GM13976 (cell line): ENCODE data around the gene FASN.

Experiments
- DNase-seq: peaks from one replicate; pipeline ENCODE4 v3.0.0; 2012; ENCODE audit warnings: low spot score
- CTCF ChIP-seq: IDR thresholded peaks from 2 replicates; pipeline ENCODE4 v1.5.1; 2012; ENCODE audit warnings: borderline replicate concordance, mild to moderate bottlenecking; ENCODE audit not compliant: insufficient read depth; ENCODE audit errors: extremely low read depth, missing control alignments, control extremely low read depth
- in situ Hi-C: fragments of 300-500 bp; cut with MboI; formaldehyde crosslinking; loops from one replicate; pipeline ENCODE4 v1.12.0; 2022; ENCODE audit warnings: low sequenced_read_pairs, mixed read lengths, inconsistent platforms; ENCODE audit not compliant: unreplicated experiment

The FASN gene

DNA sequence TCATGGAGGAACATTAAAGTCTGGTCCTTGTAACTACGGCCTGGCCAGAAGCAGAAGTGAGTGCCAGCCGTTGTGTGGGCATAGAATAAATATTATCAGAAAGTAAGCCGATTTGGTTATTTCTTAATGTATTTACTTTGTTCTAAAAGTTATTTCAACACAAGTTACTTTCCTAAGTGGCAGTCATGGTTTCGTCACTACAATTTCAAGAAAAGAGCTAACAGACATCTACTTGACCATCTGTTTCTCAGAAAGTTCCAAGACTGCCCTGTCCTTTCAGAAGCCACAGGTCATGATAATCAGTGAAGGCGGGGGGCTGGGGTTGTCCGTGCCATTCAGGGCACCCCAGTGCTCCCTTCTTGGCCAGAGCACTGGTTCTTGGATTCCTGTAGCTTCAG is 14.9 kb upstream of the FASN start:
- DNase-seq = no peak
- TF ChIP-seq CTCF = no peak
- in situ Hi-C loops = no loop called here

DNA sequence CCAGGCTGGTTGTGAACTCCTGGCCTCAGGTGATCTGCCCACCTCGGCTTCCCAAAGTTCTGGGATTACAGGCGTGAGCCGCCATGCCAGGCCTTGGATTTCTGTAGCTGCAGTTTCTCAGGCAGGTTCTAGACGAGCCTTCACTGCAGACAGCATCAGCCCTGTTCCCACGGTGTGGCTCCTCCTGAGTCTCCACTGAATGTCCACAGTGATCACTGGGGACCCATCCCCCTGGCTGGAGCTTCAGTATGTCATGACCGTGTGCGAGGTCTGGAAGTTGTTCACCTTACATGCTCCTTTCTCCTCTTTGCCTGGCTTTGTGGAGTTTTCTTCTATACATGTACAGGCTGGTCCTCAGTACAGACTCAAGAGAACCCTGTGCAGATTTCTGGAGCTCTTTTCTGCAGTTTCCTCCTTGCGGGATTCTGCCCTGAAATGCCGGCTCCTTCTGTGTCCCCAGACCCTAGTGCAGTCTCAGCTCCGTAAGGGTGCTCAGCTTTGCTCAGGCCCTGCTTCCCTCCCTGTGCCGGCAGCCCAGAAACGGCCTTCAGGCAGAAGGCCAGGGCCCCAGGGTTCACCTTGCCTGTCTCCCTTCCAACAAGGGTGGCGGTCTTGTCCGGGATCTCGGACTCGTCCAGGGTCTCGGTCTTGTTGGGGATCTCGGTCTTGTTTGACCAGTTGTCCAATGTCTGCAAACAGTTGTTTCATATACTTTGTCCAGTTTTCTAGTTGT is 14.3 kb upstream of the FASN start:
- no peak for DNase-seq
- in situ Hi-C loops = no loop called here
- TF ChIP-seq CTCF = no peak

DNA sequence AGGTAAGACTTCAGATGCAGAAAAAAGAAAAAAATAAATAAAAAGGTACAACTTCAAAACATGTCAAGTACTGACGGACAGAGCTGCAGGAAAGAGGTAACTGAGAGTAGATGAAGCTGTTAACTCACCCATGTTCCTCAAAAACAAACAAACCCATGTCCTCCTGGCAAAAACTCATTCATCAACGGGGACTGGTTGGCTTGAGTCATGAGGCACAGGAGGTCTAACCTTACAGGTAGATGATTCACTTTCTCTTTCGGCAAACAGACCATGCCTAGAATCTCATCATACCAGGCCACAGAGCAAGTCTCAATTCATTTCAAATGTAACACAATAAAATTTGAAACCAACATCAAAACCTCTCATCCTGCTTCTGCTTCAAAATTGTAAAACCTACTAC is 12.3 kb upstream of the FASN start:
- DNase-seq = no peak
- TF ChIP-seq CTCF = no peak

DNA sequence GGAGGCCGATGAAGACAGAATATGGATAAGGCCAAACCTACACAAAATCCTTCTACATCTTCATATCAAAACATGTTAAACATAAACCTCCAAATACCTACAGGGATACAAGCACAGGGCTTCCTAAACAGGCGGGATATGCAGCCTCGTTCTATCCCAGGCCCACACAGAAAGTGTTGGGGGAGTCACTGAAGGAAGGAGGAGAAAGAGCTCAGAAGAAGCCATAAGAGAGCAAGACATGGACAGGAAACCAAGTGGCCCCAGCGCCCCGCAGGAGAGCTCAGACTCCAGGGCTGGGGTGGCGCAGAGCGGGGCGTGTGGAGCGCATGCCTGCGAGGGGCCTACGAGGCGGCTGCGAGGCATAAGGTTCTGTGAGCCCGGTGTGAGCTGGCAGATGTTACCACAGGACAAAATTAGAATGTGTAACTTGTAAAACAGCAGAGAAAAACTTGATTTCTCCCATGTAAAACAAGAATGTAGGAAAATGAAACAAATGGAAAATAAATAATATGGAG is 11.0 kb upstream of the FASN start:
- TF ChIP-seq CTCF = no peak
- in situ Hi-C loops = no loop called here
- no peak for DNase-seq

More for the DNA sequence above, 12.3 kb upstream of the FASN start:
- in situ Hi-C loops = no loop called here

DNA sequence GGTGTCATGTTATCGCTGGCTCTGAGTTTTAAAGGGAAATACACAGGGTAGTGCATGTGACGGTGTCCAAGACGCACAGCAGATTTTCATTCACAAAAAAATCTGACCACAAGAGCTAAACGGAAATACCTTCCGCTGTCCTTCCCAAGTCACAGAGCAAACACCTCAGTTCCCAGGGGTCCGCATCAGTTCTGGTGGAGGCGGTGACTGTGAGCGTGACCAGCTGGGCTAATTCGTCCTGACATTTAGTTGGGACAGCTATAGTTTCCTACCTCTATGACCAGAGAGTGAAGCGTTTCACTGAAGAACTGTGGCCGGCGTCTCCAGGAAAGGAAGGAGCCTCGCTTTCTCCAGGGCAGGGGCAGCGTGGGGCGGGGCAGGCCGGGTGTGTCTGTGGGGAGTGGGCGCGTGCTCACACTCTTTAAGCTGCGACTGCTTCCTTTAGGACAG is 10.5 kb upstream of the FASN start:
- no peak for DNase-seq
- no peak for TF ChIP-seq CTCF
- in situ Hi-C loops = no loop called here

GRCh38 chr17:82108038-82108437 is 10.0 kb upstream of the FASN start:
- DNase-seq = no peak
- TF ChIP-seq CTCF = no peak
- in situ Hi-C loops = no loop called here
